SK-N-MC (cell line): ENCODE data around the gene PDLIM5.

Source experiments
- EZH2 ChIP-seq: fragments of 200-600 bp; sonication (generic); IDR thresholded peaks from one replicate; pipeline ENCODE4 v1.6.1; 2017; ENCODE audit warnings: antibody characterized with exemption
- FOXP2 ChIP-seq: optimal IDR thresholded peaks from 2 replicates; pipeline ENCODE3; 2011; ENCODE audit warnings: mild to moderate bottlenecking, moderate library complexity; ENCODE audit not compliant: insufficient read depth; ENCODE audit errors: extremely low read length, control extremely low read depth
- POLR2AphosphoS5 ChIP-seq: IDR thresholded peaks from 2 replicates; pipeline ENCODE4 v1.6.1; 2012; ENCODE audit warnings: mild to moderate bottlenecking, low read depth, low read length, borderline replicate concordance

DNA sequence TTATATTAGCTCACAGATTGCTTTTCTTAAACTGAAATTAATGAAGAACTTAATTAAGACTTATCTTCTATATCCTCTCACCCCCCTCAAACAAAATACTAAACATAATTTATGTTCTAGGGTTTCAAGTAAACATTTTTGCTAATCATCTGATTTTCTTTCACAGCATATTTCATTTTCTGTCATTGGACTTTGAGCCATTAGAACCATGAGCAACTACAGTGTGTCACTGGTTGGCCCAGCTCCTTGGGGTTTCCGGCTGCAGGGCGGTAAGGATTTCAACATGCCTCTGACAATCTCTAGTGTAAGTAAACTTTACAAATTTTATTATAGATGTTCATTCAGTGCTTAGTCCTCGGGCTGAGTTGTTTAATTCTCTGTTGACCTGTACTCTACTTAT lies 3.3 kb downstream of the PDLIM5 start:
- peak; percentile 66 for TF ChIP-seq FOXP2
- TF ChIP-seq POLR2AphosphoS5: no peak; the same call in 1 of the 2 replicates
- TF ChIP-seq EZH2: no peak
